Activated CD4-positive, alpha-beta T cell treated with anti-CD3 and anti-CD28 coated beads, Interleukin-2, Interleukin-4, amounts not matched to agents 100 ng/mL and 50 ng/mL, durations not matched to agents 16 hours and 8 hours (primary cell): ENCODE data around the gene NCAPH2.

Experiments used
- DNase-seq: peaks from one replicate; pipeline ENCODE4 v3.0.0-alpha.2; 2020; ENCODE audit warnings: low spot score

Gene NCAPH2

DNA sequence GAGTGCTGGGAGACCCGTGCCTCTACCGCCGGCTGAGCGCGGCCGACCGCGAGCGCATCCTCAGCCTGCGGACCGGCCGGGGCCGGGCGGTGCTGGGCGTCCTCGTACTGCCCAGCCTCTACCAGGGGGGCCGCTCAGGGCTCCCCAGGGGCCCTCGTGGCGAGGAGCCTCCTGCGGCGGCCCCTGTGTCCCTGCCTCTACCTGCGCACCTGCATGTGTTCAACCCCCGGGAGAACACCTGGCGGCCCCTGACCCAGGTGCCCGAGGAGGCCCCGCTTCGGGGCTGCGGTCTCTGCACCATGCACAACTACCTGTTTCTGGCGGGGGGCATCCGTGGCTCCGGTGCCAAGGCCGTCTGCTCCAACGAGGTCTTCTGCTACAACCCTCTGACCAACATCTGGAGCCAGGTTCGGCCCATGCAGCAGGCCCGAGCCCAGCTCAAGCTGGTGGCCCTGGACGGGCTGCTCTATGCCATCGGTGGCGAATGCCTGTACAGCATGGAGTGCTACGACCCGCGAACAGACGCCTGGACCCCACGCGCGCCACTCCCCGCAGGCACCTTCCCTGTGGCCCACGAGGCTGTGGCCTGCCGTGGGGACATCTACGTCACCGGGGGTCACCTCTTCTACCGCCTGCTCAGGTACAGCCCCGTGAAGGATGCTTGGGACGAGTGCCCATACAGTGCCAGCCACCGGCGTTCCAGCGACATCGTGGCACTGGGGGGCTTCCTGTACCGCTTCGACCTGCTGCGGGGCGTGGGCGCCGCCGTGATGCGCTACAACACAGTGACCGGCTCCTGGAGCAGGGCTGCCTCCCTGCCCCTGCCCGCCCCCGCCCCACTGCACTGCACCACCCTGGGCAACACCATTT lies 41.1 kb downstream of the NCAPH2 start:
- DNase-seq = no peak

DNA sequence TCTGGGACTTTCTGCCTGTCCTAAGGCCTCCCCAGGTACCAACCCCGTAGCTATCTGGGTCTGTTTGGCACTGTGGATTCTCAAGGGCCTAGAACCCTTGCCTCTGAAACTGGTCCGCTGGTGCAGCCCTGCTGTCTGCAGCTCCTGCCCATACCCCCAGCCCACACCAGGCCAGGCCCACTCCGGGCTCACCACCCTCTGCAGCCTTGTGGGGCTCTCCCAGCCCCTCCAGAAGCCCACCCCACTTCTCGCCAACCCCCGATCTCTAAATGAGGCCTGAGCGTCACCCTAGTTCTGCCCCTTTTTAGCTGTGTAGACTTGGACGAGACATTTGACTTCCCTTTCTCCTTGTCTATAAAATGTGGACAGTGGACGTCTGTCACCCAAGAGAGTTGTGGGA lies 42.4 kb downstream of the NCAPH2 start:
- DNase-seq = no peak

DNA sequence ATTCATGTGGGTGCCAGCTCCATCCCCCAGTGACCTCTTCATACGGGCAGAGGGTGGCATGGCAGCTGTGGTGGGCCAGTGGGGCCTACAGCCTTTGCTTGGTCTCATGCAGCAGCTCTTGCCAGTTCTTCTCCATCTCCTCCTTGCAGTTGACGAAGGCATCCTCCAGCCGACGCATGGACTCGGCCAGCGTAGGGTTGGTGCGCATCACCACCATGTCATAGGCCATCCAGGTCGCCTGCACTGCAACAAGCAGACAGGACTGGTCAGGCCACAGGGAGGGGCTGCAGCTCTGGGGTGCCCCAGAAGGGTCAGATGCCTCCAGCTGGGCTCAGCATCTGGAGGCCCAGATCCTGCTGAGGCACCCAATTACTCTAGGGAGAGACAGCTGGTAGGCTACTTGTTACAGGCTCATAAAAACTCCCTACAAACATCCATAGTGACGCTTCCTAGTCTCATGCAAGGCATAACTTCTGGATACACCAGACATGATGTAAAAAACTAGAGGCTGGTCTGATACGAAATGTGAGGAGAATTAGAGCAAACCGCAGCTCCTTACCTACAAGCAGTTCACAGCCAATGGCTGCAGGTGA lies 43.2 kb downstream of the NCAPH2 start:
- DNase-seq = no peak

DNA sequence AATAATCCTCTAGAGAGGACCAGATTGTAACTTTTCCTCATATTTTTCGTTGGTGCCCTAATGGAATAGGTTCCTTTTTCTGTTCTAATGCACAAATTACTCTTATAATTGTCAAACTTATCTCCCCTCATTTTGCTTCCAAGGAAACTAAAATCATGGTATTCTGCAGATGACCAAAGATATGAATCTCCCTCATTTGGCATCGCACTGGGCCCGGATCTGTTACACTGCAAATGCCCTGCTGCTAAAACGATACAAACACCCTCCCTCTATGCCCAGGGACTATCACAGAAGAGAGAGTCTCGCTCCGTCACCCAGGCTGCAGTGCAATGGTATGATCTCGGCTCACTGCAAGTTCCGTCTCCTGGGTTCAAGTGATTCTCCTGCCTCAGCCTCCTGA lies 45.3 kb downstream of the NCAPH2 start:
- no peak for DNase-seq

DNA sequence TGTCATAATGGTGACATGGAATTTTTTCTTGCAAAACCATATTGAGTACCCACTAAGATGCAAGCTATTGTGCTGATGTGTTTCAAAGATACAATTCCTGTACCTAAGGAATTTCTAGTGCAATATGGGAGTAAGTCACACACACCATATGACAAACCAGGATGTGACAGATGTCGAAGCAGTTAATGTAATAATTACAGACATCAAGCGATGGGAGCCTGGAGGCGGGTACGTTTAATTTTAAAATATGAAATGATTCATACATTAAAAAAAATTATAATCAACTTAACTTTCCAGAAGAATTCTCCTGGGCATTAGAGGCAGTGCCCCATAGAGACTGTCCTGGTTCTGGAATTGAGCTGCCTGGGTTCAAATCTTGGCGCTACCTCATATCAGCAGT lies 48.7 kb downstream of the NCAPH2 start:
- DNase-seq = no peak

DNA sequence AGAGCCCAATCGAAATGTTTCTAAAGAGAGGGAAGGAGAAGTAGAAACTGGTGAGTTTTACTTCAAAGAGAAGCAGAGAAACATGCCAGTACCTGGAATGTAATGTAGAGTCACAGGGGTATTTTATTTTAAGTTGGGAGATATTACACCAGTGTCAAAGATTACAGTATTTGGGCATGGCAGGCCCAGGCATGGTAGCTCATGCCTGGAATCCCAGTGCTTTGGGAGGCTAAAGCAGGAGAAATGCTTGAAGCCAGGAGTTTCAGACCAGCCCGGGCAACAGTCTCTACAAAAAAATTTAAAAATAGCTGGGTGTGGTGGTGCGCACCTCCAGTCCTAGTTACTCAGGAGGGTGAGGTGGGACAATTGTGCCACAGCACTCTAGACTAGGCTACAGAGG lies 52.0 kb downstream of the NCAPH2 start:
- no peak for DNase-seq

DNA sequence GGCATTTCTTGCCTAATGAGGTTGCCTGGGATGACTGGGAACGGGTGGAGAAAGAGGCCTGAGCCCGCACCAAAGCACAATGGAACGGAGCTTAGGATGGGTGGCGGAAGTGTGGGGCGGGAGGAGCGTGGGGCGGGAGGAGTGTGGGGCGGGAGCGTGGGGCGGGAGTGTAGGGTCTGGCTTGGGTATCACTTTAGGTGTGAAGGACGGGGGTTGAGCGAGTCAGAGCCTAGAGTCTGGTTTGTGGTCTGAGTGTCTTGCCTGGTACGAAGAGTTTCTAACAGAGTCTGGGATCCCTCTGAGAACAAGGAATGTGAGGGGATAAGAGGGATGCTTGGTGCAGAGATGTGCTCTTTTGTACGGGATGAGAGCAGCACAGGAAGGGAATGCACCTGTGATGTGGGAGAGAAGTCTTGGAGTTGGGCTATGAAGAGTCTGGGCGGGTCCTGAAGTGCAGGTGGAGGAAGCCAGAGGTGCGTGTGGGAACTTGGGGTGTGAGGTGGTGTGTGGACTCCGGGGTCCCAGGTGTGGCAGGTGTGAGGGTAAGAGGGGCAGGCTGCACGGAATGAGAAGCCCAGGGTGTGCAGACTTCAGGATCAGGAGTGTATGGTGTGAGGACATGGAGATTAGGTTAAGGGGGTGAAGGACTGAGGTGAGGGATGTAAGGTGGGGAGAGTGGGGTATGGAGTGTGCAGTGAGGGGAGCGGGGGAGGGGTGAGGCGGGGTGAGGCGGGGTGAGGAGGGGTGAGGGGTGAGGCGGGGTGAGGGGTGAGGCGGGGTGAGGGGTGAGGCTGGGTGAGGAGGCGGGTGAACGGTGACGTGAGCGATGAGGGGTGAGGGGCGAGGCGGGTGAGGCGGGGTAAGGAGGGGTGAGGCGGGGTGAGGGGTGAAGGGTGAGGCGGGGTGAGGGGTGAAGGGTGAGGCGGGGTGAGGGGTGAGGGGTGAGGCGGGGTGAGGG lies 53.7 kb downstream of the NCAPH2 start:
- DNase-seq = no peak

DNA sequence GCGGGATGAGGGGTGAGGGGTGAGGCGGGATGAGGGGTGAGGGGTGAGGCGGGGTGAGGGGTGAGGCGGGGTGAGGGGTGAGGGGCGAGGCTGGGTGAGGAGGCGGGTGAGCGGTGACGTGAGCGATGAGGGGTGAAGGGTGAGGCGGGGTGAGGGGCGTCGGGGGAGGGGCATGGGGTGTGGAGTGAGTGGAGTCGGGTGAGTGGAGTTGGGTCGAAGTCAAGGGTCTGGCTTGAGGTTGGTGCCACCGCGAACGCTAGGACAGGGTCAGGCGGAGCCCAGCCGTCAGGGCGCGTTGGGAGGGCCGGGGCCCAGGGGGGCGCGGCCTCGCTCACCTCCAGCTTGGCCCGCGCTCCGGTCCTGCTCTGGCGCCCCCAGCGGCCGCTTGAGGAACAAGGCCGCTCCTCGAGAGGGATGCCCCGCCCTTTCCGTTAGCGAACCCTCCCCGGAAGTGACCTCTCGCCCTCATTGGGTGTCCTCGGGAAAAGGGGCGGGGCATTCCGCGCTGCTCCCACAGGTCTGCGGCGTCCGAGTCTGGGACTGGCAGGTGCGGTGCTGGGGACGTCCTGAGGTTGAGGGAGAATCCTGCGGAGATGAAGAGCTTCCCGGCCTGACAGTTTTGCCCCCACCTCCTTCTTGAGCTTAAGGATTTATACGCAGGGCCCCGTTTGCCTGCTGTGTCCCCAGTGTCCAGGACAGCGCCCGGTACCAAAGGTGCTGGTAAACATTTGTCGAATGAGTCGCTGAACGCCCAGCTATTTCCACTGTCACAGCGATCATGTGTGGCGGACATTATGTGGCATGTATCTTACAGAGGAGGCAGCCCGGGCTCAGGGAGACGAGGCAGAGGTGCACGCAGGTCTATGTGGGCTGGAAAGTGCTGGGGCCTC lies 54.7 kb downstream of the NCAPH2 start, which contains the start of gene SYCE3:
SYCE3 (minus strand) TSS at position 397 of the 890 bp plus-strand sequence. CDS start 6,514 bp downstream, outside the sequence.
- DNase-seq = peak; percentile 99

DNA sequence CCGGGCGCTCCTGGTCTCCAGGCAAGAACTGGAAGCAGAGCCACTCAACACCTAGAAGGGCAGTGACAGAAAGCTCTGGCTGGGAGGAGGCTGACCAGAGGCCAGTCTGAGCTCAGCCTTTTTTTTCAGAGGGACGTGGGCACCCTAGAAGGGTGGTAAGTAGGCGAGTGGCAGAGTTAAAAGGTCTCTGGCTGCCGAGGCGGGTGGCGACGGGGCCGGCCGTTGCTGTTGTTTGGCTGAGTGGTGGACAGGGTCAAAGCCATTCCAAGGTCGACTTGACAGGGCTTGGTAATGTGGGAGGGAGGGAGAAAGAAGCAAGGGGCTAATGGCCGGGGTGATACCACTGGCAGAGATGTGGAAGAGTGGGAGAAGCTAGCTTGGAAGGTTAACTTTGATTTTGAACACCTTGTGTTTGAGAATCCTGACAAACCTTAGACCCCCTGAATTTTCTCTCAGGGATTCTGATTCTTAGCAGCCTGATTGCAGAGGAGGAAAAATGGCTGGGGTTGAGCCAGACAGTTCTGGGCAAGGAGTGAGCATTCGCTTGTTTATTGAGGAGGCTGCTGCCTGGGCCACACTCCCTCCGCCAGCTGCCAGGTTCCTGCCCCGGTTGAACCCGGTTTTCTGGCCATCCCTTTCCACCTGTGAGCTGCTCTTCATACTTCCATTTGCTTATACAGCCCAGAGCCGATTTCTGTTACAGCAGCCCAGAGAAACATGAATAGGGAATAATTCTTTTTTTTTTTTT lies 55.6 kb downstream of the NCAPH2 start:
- no peak for DNase-seq

DNA sequence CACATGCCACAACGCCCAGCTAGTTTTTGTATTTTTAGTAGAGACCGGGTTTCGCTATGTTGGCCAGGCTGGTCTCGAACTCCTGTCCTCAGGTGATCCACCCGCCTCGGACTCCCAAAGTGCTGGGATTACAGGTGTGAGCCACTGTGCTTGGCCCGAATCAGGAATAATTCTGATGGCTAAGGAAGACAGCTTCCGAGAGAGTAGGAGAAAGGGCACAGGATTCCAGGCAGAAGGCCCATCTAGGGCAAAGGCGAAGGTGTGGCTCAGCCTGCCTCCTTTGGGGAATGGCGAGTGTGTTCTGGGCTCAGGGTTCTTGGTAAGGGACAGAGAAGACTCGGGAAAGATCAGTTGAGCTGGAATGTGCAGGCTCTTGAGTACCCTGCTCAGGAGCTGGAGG lies 56.3 kb downstream of the NCAPH2 start:
- DNase-seq = no peak

DNA sequence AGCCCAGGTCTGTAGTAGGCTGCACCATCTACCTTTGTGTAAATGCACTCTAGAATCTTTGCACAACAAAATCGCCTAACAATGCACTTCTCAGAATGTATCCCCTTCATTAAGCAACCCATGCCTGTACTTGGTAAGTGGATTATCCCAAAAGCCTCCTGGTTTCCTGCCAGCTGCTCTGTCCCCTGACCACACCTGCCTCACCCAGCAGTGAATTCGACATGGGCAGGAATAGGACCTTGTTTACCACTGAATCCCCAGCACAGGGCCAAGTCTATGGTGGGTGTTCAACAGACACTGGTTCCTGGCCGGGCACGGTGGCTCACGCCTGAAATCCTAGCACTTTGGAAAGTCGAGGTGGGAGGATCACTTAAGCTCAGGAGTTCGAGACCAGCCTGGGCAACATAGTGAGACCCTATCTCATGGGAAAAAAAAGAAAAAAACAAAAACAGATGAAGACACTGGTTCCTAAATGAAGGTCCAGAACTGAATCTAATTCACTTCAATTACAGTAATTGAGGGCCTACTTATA lies 59.8 kb downstream of the NCAPH2 start:
- no peak for DNase-seq

DNA sequence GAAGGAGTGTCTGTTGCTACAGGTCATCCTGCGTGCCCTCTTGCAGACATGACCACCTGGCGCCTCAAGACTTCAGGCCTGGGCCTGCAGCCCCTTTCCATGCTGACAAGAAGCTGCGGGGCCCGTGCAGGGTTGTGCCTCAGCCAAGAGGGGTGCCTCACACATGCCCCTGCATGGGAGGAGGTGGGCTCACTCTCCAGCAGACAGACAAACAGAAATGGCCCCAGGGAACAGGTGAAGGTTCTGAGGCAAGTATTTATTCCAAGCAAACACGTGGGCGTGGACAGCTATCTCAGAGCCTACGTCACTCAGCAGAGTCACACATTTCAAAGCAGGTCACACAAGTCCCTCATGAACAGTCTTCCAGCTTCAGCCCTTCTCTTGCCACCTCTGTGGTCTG lies 60.6 kb downstream of the NCAPH2 start:
- DNase-seq = no peak

DNA sequence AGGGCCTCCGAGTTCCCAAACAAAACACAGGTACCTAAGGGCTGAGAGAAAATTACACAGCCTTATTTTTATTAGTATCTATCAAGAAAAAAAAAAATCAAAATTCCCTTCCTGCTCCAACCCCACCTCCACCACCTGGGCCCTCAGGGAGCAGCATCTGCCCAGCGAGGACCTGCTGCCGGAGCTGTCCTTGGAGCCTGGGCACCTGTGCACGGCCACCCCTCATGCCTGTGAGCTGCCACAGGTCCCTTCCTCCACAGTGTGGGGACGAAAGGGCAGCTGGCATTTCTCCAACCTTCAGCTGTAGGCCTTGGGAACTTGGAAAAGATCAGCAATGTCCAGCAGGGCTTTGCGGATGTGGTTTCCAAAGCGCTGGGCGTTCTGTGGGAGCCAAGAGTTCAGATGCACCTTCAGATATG lies 61.0 kb downstream of the NCAPH2 start:
- no peak for DNase-seq

DNA sequence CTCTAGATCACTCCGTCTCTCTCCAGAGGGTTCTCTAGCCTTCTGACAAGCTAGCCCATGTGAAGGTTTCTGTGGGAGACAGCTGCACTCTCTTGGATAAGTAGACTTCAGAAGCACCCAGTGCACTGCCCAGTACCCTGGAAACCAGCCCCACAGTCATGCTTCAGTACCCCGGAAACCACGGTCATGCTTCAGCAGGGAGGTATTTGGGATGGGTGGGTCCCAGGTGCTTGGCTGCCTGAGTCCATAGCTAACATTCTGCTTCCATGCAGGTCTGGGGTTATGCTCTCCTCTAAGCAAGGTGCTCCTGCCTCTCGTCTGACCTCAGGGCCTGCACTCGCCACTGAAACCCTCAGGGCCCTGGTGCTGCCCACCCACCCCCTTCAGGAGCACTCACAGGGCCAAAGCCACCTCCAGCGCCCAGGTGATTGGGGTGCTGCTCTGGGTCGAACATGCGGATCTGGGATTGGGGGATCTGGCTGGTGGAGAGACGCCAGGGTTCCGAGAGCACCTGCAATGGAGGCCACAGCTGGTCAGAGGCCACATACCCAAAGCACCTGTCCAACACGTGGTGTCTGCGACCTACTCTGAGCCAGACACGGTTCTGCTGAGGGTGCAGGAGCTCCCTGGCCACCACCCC lies 62.0 kb downstream of the NCAPH2 start:
- no peak for DNase-seq

DNA sequence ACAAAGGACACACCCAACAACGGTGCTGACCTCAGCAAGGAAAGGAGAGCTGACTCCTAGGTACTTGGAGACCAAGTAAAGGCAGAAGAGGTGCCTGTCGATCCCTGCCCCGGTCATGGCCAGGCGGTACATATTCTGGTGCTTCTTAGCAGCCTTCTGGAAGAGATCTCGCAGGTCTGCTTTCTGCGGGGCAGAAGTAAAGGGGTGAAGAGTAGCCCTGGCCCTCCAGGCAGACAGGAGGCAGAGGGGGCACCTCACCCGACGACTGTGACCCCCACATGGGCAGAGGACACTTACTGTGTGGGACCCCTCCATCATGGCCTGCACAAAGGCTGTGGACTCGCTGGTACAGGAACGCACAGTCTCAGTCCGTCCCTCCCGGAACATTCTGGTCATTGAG lies 62.8 kb downstream of the NCAPH2 start:
- no peak for DNase-seq

DNA sequence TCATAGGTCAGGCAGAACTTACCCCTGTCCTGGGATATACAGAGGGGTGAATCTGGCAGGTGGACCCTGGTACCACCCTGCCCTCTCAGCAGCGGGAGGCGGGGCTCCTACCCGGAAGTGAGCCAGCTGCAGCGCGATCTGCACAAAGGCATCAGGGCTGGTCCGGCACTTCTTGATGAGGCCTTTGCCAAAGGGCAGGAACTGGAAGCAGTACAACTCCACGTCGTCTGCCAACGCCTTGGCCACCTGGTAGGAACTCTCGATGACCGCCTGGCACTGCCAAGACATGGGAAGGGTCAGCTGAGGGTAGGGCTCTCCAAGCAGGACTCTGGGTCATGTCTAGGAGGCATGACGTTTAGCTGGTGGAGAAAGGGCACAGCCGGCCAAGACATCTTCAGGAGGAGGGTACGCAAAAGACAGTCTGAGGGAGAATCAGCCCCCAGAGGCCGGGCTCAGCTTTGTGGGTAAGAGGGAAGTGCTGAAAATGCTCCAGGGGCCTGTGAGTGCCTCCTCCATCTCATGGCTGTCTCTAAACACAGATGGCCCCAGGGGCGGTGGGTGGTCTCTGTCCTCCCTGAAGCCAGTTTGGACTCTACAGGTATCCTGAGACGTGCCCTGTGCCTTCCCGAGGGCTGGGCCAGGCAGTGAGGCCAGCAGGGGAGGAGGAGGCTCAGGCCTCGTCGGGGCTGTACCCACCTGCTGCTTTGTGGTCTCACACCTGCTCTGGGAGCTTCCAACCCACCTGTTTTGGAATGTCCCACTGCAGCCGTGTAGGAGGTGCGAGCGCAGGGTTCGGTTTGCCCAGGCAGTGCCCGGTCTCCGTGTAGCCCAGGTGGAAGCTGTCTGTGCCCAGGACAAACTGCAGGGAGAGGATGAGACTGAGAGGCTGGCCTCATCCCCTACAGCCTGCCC lies 63.5 kb downstream of the NCAPH2 start:
- DNase-seq = no peak

DNA sequence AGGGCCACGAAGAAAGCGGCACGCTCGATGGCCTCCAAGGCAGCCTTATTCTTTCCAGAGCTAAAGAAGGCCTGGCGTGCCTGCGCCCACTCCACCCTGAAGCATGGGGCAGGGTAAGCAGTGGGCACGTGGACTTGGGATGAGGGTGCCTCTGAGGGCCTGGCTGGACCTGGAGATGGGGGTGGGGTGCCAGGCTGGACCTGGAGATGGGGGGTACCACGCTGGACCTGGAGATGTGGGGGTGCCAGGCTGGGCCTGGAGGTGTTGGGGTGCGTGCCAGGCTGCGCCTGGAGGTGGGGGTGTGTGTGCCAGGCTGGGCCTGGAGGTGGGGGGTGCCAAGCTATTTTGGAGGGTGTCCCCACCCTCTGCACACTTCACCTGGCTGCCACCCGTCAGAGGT lies 64.9 kb downstream of the NCAPH2 start:
- no peak for DNase-seq

DNA sequence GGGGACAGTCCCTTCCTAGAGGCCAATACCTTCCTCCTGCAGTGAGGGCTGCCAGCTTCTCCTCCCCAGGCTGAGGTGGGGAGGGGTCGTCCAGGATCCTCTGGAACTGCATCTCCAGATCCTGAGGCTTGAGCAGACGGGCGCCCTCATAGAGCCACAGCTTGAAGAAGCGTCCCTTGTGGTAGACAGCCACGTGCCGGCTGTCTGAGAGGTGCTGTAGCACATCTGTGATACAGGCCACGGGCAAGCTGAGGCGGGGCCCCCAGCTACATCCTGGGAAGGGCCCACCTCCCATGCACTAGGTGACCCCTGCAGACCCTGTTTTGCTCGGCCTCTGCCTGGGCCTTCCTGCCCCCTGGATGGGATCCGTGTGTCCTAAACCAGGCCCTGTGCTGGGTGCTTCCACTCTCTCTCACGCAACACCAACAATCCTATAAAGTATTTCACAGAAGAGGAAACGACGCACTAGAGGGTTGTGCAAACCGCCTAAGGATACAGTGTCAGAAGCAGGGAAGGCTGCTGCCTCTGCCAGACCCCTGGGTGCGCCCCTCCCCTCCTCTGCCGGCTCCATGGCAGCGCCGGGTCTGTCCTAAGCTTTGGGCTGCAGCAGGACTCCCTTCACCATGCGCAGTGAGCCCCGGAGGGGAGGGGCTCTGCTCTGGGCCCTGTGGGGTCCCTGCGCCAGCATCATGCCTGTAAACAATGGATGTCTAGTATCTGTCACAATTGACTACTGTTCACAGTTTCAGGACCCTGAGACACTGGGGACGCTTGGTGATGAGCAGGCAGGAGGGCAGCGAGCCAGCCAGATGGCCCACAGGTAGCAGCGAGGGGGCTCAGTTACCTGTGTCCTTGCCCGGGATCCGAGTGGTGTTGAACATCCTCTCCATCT lies 65.7 kb downstream of the NCAPH2 start:
- no peak for DNase-seq
